ENCODE data around the gene MNT.

The MNT gene

DNA sequence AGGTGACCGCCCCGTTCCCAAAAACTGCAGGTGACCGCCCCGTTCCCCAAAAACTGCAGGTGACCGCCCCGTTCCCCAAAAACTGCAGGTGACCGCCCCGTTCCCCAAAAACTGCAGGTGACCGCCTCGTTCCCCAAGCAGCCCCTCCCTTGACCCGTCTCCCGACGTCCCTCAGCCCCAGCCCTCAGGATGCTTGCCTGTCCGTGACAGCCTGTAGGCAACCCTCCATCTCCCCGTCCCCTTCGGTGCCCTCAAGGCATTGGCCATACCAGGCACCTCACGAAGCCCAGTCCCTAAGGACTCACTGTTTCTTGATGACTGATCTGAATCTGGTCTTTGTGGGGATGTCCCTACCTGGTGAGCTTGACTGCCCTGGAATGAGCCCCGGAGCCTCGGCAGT, 38.4 kb downstream of the MNT start:
- DNase-seq, result no peak

DNA sequence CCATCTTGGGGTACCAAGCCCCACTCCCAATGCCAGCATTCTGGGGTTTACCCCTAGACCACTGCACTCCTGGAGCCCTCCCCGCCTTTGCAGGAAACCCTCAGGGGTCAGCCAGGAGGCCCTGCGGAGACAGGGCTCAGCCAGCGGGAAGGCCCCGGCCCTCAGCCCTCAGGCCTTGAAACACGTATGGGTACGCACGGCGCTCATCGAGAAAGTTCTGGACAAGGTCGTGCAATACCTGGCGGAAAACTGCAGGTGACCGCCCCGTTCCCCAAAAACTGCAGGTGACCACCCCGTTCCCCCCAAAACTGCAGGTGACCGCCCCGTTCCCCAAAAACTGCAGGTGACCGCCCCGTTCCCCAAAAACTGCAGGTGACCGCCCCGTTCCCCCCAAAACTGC, 38.8 kb downstream of the MNT start:
- DNase-seq, result no peak

DNA sequence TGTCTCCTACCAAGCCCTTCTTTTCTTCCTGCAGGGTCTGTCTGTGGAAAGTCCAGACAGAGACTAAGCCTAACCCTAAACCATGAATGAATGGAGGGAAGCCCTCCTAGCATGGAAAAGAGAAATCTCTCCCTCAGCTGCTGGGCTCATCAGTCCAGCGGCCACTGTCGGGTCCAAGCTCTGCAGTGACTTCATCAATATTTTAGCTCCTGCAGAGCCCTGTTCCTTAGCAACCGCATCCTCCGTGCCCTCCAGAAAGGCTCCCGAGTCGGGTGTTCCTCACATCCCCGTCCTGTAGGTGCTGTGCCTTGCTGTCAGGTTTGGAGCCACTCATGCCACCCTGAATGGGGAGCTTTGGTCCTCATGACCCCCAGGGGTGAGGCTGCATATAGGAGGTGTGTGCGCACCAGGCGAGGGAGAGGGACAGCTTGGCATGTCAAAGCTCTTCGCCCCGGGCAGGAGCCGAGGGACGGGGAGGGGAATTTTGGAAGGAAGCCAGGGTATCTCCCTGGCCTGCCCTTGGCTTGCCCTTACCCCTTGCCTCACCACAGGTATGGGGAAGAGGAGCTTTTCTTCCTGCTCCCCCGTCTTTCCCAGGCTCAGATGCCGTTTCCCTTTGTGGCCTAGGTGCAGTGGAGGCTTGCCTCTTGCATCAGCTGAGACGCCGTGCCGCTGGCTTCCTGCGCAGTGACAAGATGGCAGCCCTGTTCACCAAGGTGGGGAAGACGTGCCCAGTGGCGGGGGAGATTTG, 39.7 kb downstream of the MNT start:
- DNase-seq, result no peak

DNA sequence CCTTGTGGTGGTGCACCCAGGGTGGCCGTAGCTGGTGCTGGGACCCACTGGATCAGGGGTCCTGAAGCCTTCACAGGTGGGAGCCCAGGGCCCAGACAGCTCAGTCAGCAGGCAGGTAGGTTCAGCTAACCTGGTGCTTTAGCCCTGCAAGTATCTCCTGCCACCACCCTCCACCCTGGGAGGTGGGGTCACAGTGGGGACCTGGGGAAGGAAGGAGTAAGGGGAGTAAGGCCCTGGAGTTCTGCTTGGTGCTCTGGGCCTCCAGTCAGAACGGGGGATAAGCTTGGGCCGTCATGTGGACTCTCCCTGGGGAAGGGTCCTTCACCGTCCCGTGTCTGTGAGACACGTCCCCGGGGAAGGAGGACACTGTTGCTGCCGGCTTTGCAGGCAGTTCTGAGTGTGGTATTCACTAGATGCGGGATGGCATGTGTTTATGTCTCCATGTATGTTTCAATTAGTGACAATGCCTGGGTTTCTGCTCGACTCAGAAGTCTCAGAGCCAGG, 42.9 kb downstream of the MNT start:
- DNase-seq, result no peak

DNA sequence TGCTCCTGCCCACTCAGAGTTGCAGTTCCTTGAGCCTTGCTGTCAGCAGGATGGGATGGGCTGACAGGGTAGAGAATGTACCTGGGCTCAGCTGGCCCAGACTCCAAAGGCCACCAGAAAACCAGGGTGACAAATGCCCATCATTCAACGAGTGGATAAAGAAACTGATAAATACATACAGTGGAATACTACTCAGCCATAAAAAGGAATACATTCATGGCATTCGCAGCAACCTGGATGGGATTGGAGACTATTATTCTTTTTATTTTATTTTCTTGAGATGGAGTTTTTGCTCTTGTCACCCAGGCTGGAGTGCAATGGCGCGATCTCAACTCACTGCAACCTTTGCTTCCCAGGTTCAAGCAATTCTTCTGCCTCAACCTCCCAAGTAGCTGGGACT, 43.6 kb downstream of the MNT start:
- DNase-seq, result no peak

DNA sequence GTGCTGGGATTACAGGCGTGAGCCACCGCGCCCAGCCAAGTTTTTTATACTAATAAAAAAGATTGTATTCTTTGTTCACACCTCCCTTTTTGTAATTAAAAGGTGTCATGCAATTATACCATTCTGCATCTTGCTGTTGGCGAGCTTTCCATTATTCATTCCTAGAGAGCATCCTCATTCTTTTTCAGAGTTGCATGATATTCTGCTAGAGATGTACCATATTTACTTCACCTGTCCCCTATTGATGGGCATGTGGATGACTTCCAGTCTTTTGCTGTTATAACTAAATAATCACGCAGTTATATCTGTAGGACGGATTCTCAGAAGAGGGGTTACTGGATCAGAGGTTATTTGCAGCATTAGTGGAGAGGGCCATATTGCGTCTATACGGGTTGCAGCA, 46.5 kb downstream of the MNT start:
- no peak for DNase-seq

DNA sequence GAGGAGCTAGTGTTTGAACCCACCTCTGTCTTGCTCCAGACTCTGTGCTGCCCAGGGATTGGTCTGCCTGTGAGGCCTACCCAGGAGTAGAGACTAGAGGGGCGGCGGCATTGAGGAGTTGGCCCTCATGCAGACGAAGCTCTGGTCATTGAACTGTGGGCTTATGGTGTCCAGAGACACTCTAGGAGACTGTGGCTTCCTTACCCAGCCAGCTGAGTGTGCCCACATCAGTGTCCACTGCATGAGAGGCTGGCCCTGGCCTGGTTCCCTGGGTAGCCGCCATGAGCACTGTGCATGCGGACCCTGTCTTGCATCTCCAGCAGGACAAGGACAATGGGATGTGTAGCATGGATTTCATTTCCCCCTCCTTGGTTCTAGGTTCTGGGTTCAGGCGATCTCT, 49.6 kb downstream of the MNT start:
- no peak for DNase-seq

DNA sequence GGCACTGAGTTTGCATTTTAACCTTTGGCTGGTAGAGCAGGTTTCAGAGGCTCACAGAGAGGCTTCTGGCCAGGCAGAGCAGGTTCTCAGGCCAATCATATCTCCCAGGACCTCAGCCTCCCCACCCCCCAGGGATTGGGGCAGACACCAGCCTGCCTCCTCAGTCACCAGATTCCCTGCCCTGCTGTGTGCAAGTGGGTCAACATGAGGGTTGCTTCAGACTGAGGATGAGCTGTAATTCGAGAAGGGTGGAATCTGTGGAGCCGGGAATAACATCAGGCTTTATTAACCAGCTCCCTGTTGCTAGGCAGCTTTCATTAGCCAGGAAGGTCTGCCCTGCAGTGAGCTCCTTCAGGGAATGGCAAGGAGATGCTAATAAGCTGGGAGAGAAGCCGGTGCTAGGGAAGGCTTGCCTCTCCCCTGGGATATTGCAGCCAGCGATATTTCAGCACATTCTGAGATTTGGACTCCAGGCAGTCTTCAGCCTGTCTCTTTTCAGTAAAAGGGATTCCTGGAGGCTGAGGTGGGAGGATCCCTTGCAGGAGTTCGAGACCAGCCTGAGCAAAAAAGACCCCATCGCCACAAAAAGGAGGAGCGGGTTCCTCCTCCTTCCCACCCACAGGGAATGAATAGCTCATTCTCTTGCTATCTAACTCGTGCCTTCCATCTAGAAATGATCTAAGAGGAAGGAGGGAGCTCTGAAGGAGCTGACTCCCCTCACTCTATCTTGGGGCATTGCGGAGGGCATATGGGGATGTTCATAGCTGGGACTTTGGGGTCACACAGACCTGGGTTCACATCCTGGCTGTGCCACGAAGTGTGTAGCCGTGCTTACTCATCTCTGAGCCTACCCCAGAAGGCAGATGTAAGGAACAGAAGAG, 52.8 kb downstream of the MNT start:
- peak; percentile 79 for DNase-seq

DNA sequence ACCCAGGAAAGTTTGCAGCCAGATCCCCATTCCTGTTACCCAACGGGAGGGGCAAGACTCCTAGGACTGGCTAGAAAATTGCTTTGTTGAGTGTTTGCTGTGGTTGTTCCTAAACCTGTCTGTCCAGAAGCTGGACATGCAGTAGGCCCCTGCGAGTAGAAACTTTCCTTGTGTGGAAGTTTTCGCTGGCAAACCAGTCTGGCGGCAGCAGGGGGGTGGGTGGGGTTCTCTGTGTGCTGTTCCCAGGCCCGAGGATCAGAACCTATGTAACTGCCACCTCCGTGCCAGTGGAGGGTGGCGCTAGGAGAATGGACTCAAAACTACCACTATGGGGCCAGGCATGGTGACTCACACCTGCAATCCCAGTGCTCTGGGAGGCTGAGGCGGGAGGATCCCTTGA, 54.4 kb downstream of the MNT start:
- no peak for DNase-seq

DNA sequence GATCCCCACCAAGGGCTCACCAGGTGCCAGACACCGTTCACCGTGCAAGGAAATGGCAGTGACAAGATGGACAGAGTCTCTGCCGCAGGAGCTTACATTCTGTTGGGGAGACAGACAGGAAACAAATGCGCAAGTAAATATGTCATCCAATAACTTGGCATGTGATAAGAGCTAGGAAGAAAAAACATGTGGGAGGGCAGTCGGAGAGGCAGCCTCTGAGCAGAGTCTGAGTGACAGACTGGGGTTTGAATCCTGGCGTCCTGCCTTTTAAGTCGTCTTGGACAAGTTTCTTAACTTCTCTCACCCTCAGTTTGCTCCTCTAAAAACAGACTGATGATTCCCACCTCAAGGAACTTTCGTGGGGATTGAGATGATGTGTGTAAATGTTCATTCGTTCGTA, 56.3 kb downstream of the MNT start:
- no peak for DNase-seq

DNA sequence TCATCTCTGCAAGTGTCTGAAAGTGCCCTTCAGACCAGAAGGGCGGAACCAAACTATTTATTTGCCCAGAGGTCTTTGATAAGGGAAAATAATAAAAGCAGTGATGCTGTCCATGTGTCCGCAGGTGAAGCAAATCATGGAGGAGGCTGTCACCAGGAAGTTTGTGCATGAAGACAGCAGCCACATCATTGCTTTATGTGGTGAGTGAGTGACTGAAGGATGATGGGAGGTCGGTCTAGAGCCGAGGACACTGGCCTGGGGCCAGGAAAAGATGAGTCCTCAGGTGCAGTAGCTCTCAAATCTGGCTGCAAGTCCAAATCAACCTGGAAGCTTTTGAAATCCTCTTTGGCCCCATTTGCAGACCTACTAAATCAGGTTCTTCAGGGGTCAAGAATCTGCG, 57.4 kb downstream of the MNT start:
- no peak for DNase-seq

DNA sequence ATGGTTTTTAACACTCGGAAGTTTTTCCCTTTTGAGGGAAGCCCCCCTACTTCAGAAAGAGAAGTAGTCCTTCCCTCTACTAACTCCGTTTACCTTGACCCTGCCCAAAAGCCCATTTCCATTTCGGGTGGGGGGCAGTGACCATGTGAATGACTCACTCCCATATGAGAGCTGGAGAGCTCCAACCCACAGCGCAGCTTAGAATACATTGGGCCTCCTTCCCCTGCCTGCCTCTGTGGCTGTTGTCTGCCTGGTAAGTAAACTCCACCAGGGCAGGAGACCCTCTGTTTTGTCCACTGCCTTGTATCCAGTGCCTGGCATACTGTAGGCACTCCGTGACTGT, 62.6 kb downstream of the MNT start:
- DNase-seq, result no peak

DNA sequence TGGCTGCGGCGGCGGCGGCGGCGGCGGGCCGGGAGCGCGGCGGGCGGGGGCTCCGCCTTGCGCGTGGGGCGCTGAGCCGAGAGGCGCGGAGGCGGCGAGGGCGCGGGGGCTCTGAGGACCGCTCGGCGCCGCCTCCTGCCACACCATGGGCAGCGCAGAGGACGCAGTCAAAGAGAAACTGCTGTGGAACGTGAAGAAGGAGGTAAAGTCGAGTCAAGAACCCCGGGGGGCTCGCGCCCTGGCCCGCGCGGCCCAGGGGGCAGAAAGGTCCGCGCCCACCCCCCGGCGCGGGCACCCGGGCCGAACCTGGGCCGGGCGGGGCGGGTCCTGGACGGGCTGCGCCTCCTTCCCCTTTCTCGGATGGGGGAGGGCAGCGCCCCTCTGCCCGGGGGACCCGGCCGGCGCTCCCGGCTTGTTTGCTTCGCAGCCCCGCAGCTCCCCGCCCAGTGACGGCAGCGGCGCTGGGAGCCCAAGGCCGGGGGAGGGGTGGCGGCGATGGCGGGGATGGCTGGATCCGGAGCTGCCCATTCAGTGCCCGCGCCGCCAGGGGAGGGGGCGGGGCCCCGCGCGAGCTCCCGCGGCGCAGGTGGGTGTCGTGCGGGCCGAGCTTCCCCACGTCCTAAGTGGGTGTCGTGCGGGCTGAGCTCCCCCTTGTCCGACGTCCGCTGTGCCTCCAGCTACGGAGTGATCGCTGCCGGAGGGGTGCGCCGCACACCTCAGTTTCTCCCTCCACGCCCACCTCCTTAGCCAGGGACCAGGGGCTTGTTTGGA, 63.1 kb downstream of the MNT start:
- DNase-seq, result no peak

DNA sequence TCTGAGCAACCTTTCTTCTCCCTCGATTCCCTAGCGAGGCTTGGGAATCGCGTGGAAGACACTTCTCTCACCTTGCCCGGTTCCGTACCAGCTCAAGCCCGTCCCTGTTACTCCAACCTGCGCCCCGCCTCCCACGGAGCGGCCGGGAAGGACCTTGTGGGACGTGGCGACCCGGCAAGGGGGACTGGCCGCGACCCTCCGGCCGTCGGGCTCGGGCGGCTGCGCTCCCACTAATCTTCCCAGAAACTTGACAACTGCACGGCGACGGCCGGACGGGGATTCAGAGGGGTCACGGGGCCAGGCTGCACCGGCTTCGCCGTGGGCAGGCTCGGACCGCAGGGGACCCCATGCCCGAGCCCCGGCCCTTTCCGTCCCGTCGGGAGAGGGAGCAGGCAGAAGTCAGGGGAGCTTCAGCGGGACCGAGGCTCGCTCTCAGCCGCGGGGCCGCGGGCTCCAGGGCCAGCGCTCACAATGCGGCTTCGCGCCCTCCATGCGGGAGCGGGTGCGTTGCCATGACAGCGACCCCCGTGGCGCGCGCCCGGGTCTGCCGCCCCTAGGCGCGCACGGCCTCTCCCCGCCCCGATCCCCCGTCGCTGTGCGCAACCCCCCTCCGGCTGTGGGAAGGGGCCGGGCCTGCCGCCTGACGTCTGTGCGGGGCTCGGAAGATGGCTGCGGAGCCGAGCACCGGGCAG, 63.9 kb downstream of the MNT start, which contains the start of gene SGSM2:
SGSM2 (plus strand) TSS at position 650 of the 692 bp plus-strand sequence. CDS start 188 bp downstream, outside the sequence.
- DNase-seq, result no peak

DNA sequence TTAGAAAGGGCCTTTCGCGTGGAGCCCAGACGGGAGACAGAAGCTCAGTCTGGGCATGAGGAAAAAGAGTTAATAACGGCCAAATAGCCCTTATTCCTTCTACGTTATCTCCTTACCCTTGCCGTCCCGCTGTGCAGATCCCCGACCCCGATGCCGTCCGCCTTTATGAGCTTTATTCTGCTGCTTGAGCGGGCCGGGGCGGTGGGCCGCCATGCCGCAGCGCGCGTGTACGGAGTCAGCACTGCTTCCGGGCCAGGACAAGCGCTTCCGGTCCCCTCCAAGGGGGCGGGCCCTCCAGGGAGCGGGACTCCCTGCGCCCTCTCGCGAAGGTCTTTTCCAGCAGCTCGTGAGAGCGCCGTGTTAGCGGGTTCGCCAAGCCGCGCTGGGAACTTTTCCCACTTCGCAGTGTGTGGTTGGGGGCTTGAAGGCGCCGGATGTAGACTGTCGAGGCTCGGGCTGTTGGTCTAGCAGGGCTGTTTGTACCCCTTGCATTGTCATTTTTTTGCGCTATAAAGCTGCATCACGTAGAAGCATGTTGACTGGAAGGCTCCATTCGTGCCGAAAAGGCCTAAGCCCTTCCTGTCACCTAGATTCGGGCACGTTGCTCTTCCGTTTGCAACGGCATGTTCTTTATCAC, 64.5 kb downstream of the MNT start, which contains the start of gene TSR1:
TSR1 (minus strand) TSS at position 243 of the 637 bp plus-strand sequence; CDS start at position 213, 30 bp downstream.
- no peak for DNase-seq

DNA sequence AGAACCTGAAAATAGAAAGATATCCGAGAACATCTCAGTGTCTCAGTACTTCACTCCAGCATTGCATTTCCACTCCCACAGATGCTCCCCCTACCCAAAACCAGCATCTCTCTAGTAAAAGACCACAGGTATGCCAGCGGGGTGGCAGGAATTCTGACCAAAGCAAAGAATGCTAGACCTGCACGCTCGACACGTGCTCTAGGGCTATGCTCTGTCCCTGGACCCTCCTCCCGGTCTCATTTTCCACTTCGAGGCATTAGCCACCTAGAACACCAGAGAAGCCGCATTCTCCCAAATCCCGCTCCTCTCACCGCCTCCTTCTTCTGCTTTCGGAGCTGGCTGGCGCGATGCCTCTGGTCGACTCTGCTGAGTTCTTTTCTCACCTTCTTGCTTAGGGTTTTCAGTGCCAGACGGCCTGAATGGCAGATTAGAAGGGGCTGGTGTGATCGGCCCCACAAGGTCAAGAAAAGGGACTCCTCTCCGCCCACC, 65.1 kb downstream of the MNT start:
- DNase-seq, result no peak

All from NCI-H187 treated with DMSO at 0.1 percent for 48 hours (cell line).